Stimulated activated CD4-positive, alpha-beta T cell treated with anti-CD3 and anti-CD28 coated beads, Interleukin-12 subunit alpha, Interleukin-12 subunit beta, amount 100 ng/mL, for 24 hours (primary cell): ENCODE results near the gene KIF12.

Experiments
- DNase-seq, 2 experiments: peaks; one replicate each; pipeline ENCODE4 v3.0.0-alpha.2; 2020; ENCODE audit warnings: low read depth in 2 of 2

Gene KIF12

DNA sequence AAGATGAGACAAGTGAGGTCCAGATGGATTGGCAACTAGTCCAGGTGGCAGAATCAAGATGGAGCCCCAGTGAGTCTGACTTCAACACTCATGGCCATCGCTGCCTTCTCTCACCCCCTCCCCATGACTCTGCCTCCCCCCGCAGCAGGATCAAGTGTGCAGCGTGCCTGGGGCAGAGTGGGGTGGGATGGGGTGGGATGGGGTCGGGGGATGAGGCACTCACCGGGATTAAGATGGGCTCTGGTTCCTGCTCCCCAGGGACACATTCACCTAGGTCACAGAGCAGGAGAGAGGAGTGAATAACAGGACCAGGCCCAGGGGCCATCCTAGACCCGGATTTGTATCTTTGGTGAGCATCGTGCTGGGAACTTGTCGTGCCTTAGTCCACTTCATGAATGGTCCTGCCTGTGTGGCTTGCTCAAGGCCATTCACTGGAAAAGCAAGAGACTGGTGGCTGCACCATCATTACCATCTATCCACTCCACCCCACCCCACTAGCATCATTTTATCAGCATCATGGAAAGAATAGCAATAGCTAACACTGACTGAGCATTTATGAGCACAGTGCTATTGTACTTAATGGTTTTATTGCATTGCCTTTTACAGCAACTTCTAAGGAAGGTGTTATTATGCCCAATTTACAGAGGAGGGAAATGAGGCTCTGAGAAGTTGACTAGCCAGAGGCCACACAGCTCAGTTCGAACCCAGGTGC lies 29.5 kb downstream of the KIF12 start:
- DNase-seq: no peak

DNA sequence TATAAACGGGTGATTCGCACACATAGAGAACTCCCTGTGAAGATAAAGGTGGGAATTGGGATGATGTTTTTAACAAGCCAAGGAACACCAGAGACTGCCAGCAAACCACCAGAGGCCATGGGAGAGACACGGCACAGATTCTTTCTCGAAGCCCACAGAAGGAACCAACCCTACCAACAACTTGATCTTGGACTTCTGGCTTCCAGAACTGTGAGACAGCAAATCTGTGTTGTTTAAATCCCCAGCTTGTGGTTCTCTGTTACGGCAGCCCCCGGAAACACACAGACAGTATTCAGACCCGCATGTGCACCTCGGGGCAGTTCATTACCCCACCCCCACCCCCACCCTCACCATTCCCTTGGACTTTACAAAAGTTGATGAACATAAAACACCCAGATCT lies 33.8 kb downstream of the KIF12 start:
- DNase-seq: no peak

DNA sequence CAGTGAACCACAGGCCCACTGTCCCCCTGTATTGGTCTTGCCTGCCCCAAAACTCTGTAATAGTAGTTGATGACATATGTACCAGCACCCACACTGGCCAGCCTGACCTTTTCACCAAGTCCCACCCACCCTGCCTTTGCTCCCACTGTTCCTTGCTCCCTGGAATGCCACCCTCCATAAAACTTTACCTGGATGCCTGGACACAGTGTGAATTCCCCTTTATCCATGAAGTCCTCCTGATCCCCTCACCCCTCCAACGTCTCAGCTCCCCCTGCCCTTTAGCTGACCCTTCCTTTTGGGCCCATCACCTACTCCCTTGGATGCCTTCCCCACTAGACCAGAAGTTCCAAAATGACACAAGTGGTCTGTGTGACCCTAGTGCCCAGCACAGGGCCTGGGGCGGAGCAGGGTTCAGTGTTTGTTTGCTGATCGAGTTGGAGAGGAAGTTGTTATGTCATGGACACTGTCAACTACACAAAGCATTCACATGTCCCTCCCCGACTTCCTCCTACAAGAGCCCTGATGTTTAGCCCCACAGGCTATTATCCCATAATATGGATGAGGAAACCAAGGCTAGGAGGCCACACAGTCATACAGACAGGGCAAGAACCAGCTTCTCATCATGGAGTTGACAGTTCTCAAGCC lies 37.1 kb downstream of the KIF12 start:
- no peak for DNase-seq

DNA sequence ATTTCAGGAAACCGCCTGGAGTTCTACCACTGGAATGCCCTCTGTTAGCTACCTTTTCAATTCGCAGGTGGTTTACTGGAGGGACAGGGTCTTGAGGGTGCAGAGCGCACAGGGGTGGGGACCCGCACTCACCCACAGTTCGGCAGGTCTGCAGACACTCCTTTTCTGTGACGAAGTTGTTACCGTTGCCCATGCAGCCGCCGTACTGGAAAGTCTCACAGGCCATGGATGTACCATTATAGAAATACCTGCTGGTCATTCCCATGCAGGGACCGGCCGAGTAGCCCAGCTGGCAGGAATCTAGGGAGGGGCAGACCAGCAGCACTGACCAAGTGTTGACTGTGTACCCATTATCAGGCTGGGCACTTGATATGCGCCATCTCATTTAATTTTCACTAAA lies 37.8 kb downstream of the KIF12 start:
- no peak for DNase-seq

DNA sequence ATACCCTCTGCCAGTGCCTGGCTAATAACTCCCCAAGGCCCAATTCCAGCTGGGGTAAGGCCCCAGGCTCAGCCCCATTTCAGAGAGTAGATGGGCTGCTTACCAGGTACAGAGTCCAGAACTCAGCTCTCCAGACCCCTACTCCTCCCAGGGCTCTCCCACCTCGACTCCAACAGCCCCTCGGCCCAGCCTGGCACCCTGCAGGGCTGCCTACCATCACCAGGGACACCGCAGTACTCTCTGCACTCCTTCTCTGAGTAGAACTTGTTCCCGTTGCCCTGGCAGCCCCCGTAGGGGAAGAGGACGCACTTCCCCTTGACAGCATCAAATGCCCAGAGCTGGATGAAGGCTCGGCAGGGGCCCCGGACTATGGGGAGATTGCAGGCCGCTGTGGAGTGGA lies 38.4 kb downstream of the KIF12 start:
- DNase-seq: no peak

DNA sequence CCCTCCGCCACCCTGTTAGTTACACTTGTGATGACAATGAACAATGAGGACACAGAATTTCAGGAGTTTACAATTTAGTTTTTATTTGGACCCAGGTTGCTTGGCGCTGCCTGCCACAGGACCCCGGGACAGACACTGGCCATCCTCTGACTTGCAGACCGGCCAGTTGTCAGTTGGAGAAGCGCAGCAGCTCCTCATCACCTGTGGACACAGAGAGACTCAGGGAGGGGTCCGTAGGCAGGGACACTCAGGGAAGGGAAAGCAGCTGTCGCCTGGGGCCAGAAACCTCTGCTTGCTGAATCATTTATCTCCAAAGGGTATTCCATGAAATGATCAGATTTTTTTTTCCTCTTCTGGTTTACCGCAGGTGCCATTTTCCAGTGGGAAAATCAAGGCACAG lies 39.0 kb downstream of the KIF12 start:
- no peak for DNase-seq

DNA sequence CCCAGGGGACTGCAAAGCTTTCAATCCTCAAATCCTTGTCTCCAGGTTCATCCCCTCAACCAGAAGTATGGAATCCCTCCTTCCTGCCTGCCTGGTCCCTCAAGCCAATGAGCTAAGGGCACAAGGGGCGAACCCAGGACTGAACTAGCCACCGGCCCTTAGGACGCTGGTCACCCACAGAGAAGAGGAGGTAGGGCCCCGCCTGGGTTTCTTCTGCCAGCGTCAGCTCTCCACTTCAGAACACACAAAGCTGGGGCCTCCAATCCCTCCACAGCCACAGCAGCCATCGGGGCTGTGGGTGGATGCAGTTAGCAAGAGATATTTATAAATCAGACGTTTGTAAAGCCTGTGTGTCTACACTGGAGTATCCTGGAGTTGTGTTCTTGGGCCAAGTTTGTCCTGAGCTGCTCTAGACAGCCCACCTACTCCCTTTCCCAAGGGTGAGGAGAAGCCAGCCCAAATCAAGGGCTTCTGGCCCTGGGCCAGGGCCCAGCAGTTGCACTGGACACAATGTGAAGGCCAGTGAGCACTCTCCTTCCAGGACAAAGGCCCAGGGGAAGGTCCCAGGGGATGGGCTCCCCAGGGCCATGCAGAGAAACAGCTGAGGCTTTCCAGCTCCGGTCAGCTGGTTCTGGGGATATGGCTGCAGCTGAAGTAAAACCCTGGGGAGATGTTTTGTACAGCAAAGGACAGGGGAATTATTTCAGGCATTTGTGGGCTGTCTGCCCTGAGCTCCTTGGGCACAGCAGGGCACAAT lies 39.9 kb downstream of the KIF12 start:
- no peak for DNase-seq

DNA sequence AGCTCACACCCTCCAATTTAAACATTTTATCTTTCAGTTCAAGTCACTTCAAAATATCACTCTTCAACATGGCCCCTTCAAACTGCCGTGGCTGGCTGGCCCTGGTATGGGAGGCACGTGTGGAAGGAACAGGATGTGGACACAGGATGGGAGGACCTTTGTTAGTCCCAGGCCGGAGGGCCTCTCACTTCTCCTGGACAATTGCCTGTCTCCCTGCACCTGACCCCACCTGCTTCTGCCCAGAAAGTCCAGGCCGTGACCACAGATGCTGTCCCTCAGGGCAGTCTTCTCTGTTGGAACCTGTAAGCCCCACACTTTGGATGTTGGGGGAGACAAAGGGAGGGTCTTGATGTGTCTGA lies 40.4 kb downstream of the KIF12 start:
- DNase-seq: no peak

DNA sequence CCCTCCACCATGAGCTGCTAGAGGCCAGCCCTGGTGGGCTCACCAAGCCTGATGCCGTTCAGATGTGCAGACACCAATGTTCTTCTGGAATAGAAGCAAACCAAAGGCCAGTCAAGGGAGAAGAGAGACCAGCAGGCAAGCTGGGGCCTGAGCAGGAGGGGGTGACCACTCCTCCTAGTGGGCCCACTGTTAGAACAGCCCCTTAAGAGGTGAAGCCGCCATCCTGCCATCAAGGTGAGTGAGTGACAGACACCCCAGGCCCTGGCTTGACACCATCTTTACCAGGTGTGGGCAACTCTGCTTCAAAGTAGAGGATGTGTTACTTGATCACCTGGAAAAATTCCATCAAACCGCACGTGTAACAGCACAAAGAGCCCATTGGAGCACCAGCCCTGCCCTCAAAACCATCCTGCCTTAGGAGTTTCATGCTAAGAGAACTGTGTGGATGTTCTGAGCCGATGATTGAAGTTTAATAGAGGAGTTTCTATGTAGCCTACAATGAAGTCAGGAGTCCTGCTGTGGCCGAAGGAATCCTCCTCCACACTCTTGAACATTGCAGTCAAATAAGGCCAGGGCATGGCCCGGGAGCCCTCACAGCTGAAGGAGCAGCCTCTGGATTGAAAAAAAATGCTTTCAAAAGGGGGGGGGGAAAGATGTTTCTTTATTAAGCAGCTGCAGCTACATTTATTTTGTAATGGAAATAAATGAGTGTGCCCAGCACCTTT lies 41.8 kb downstream of the KIF12 start:
- DNase-seq: no peak

DNA sequence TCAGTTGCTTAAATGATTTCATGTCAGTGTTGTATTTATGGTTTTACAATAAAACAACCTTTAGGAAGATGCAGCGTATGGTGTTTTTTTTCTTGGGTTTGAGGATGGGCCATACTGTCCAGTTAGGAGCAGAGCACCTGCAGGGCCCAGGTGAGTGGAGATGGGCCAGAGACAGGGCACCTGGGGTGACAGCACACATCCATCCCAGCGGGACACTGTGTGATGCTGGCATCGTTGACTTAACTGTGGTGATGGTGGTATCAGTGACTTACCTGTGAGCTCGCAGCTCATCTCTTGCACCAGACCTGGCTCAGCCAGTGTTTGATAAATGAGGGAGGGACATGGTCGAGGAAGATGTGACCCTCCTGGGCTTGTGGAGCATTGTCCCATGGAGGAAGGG lies 42.6 kb downstream of the KIF12 start:
- DNase-seq: no peak

DNA sequence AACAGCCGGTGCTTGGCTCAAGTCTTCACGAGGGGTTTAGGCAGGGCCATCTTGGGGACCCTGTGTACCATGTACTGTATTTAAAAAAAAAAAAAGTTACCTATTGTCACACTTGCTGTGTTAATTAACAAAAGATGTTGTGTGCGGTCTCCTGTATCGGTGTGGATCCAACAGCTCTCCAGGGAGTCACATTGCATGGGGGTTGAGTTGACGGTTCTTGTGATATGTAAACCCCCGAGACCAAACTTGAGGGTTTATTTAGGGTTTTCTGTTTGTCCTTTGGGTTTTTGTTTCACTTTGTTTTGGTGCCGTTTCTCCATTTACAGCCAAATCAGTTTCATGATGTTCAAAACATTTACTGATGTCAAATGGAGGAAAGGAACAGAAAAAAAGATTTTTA lies 43.2 kb downstream of the KIF12 start:
- no peak for DNase-seq

DNA sequence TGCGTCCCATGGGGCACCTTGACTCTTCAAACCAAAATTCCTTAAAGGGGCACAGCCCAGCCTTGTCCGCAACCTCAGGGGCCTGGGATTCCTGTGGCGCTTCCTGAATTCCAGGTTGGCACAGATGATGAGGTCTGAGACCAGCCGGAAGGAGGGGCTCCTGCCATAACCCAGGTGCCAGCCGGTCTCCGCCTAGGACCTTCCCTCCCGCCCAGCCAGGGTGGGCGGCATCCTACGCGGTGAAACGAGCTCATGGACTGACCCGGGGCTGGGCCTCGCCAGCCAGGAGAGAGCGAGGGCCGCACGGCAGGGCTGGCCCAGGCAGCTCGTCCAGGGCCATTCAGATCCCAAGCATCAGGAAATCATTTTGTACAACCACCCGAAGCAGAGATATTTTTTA lies 44.0 kb downstream of the KIF12 start:
- no peak for DNase-seq

DNA sequence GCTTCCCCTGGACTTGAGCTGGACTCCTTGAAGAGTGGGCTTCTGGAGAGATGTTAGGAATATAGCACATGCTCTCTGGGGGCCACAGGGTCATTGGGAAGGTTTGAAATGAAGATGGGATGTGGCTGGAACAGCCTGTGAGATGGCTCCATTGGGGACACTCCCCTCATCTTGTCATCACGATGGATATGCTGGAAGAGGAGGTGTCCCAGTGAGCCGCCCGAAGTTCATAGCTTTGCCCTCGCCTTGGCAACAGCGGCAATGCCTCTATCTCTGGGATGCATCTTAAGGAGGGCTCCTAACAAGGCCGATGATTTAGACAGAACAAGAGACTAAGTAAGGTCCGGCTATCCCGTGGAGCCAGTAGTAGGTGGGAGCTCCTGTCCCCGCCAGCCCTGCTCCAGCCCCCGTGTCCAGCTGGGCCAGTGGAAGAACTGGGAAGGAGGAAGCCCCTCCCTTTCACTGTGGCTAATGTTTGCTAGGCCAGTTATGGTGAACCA lies 44.9 kb downstream of the KIF12 start:
- DNase-seq: no peak

DNA sequence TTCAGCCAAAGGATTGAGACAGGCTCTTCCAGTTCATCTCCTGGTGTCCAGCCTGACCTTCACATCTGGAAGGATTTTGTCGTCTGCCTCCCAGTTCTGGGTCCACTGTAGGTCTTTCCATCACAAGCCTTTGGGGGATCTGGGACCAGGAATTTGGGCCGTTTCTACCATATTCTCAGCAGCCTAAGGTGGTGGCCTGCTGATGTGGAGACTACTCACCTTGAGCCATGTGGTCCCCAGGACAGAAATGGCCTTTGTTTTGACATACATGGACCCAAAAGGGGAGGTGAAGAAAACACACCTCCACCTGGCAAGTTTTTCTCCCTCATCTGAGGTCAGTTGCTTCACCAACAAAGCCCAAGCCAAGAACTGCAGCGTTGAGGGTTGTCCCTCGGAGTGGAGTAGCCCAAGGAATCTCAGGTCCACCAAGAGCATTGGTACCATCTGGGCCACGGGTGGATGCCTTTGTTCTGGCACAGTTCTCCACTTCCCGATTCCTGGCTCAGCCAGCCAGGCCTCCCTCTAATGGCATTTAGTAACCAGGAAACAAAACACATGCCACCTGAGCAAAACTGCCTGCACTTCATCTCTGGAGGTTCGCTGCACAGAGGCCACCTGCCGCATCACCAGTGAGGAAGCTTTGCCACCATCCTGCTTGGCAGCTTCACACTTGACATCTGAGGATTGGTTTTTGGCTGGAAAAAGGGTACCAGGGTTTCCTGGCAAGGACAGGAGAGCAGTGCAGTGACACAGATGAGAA lies 45.7 kb downstream of the KIF12 start:
- DNase-seq: no peak

DNA sequence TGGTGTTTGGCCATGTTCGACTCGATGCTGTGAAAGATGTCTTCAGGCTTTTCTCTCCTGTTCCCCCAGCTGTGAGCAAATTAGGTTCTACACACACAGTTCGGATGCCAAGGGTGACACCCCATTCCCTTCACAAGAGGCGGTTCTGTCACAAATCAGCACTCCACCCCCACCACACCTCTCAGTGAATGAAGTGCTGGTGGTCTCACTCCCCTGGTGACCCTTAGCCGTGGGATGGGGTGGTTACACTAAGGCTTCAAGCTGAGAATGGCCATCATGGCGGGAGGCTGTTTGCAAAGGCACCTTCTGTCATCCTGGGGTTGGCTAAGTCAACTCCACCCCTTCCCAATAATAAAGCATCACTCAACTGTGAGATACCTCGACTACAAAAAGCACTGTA lies 47.4 kb downstream of the KIF12 start:
- DNase-seq: no peak

DNA sequence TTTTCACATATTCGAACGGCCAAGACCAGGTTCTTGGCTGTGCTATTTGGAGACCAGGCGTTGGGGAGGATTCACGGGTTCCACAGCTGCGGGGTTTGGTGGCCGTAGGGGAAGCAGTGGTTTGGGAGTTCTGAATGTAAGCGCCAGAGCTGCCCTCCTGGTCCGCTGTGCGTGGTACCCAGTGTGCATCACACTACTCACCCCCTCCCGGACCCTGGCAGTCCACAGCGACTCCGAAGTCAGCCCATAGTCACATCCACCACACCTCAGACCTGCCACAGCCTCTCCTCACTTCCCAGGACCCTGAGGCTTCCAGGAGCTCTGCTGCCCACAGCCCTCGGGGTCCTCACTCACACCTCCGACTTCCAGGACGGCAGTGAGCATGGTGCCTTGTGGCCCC lies 47.8 kb downstream of the KIF12 start:
- no peak for DNase-seq

DNA sequence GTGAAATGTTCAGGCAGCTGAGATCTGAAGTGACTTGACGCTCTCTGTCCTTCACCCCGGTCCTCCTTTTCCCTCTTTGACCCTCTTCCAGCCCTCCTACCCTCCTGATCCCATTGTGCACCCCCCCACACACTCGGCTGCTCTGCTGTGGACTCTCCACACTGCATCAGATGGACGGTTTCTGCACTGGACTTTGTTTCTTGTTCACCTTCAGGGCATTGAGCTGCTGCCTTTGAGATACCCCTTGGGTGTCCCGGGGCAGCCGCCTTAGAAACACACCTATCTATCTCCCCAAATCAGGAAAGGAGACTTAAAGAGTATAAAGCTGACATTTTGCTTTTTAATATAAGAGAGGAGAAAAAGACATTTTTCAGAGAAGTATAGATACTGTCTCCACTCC lies 48.4 kb downstream of the KIF12 start:
- no peak for DNase-seq

DNA sequence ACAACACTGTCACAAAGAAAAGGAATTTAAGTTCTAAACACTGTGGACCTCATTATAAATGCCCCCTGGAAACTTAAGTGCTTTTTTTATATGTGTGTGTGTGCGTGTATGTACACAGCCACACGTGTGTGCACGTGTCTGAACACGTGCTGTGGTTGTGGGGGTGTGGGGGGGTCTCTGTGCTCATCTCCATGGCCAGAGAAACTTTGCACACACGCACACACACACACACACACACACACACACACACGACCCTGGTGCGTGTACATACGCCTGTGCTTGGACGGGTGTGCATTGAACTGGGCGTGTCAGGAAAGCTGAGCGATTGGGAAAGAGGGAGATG lies 48.9 kb downstream of the KIF12 start:
- no peak for DNase-seq

DNA sequence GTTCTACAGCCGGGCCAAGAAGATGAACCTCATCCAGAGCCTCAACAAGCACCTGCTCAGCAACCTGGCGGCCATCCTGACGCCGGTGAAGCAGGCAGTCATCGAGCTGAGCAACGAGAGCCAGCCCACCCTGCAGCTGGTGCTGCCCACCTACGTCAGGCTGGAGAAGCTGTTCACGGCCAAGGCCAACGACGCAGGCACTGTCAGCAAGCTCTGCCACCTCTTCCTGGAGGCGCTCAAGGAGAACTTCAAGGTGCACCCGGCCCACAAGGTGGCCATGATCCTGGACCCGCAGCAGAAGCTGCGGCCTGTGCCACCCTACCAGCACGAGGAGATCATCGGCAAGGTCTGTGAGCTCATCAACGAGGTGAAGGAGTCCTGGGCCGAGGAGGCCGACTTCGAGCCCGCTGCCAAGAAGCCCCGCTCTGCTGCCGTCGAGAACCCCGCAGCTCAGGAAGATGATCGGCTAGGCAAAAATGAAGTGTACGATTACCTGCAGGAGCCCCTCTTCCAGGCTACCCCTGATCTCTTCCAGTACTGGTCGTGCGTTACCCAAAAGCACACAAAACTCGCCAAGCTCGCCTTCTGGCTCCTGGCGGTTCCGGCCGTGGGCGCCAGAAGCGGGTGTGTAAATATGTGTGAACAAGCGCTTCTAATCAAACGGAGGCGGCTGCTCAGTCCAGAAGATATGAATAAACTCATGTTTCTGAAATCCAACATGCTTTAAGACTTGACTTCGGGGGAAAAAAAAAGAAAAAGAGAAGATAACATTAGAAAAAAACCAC lies 49.5 kb downstream of the KIF12 start:
- no peak for DNase-seq

DNA sequence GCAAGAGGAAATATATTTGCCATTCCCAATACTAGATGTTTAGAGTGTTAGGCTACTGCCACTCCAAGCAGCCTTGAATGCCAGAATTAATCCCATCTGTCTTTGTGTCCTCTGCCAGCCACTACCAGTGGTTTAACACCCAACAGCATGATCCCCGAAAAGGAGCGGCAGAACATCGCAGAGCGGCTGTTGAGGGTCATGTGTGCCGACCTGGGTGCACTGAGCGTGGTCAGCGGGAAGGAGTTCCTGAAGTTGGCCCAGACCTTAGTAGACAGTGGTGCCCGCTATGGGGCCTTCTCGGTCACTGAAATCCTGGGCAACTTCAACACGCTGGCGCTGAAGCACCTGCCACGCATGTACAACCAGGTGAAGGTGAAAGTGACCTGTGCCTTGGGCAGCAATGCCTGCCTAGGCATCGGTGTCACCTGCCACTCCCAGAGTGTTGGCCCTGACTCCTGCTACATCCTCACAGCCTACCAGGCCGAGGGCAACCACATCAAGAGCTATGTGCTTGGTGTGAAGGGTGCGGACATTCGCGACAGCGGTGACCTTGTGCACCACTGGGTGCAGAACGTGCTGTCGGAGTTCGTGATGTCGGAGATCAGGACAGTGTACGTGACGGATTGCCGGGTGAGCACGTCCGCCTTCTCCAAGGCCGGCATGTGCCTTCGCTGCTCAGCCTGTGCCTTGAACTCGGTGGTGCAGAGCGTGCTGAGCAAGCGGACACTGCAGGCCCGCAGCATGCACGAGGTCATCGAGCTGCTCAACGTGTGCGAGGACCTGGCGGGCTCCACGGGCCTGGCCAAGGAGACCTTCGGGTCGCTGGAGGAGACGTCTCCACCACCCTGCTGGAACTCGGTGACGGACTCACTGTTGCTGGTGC lies 50.3 kb downstream of the KIF12 start:
- no peak for DNase-seq
